ENCODE results near the gene TSBP1. TPM values are rescaled to one million over a fixed set of nuclear protein-coding genes. Genes with fewer than 3 reads are reported as not detected.

TSBP1 gene
- total and polyA plus RNA-seq, 2 of the 8 experiments (the other 6 are each of a cell fraction or from before 2014, with no cell fraction given), result not detected

DNA sequence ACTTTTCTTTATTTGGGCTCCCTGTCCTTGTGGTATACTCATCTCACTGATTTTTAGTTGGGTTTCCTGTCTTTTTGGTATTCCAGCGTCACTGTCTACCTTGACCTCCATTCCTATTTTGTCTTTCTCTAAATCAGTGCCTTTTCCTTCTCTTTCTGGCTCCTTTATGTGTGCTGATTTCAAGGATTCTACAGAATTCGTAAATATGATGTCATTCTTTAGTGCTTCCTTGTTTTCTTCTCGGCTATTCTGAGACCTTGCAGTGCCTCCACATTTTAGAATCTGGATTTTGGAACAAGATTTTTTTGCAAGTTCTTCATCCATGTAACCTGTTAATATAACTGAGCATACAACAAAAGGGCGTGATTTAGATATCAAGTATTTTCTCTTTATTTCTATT lies 78.0 kb downstream of the TSBP1 start (continued):
- no peak for TF ChIP-seq MAFK (IDR thresholded peaks at IDR 0.05; ENCODE audit: low read depth, low read length)
- TF ChIP-seq GTF2F1 (IDR thresholded peaks at IDR 0.05; ENCODE audit: borderline replicate concordance, low read depth, low read length), result no peak
- no peak for TF ChIP-seq RFX5 (IDR thresholded peaks at IDR 0.05; ENCODE audit: borderline replicate concordance, low read depth, low read length)
